ENCODE results near the gene PDPN. TPM values are rescaled to one million over a fixed set of nuclear protein-coding genes. Genes with fewer than 3 reads are reported as not detected.

PDPN gene
- total RNA-seq, 1 donor from 2014 or later = 10.5 TPM

DNA sequence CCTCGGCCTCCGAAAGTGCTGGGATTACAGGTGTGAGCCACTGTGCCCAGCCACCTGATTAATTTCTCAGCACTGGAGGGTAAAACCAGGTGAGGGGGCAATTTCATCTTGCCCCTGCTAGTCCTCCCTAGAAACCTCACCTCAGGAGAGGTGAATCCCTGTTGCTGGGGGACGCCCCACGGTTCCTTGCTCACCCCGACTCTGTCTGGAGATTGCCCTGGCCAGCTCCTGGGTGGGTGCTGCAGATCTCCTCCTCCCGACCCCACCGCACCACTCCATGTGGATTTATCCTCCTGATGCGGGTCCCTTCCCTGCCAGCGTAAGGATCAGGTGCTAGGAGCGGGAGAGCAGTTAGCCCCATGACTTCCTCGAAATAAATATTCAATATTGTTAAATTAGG lies 34.9 kb downstream of the PDPN start:
- no peak for DNase-seq

DNA sequence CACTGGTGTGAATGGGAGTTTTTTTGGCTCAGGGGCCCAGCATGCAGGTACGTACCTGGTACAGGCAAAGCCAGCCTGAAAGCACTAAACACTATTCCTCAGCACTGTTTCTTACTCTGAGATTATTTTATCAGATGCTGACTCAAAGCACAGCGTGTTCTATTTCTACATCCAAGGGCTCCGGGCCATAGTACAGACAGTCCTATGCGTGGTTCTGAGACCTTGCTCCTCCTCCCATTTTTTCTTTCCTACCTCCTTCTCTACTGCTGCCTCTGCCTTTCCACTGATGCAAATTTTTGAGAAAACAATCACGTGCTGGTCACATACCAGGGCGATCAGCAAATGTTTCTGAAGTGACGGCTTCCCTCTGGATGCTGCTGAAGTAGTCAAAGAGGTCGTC lies 36.3 kb downstream of the PDPN start:
- DNase-seq = peak; percentile 22

DNA sequence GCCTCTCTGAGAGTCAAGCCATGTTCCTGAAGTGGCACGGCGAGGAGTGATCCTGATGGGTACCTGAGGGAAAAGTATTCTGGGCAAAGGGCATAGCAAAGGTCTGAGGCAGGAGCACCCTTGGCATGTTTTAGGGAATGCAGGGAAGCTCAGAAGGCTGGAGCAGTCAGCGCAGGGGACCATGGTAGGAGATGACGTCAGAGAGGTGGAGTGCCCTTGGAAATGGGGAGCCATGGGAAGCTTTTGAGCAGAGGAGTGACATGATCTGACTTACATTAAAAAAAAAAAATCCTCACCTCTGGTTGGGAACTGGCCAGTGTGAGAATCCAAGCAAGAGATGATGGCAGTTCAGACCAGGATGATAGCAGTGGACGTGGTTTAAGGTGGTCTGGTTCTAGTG lies 37.2 kb downstream of the PDPN start:
- DNase-seq = no peak

DNA sequence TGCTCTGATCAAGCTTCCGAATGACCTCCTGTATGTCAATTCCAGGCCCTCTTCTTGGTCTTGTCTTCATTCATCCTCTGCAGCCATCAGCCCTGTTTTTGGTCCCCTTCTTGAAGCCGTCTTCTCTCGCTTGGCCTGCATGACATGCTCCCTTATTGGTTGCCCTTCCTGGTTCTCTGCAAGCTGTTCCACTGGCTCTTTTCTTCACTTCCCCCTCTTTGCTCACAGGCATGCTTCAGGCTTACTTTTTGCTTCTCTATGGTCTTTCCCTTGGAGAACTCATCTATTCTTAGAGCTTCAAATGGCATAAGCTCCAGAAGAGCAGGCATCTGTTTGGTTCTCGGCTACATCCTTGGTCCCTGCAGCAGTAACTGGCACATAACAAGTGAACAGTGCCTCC lies 38.8 kb downstream of the PDPN start:
- no peak for DNase-seq

DNA sequence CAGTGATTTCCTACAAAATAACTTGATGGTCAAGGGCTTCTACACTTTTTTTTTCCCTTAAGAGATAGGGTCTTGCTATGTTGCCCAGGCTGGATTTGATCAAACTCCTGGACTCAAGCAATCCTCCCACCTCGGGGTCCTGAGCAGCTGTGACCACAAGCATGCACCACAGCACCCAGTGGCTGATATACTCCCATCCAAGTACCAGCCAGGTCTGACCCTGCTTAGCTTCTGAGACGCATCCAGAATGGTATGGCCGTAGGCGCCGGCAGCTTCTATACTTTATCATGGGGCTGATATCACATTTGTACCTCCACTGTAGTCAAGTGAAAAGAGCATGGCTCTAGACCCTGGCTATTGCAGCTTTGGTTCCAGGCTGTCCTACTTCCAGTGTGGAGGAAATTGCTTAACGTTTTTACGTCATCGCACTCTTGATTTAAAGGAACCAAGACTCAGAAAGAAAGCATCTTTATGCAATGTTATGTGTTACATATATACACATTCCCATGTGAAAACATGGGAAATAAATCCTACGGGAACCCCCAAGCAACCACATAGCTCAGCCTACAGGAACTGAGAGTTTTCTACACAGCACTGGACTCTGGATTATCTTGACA lies 39.5 kb downstream of the PDPN start:
- DNase-seq = no peak

DNA sequence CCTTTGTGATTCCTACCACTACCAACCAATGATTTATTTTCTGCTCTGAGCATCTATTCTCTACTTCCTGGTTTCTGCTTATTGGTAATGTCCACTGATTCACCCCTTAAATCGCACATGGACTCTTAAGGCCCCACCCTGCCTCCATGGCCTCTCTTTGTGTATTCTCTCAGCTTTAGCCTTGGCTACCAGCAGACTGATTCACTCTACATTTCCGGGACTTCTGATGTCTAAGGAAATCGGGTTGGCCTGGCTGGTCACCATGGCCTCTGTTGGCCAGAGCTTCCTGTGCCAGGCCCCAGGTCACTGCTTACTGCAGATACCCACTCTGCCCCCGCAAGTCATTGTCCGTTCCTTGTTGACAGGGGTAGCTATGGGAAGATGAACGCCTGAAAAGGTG lies 40.9 kb downstream of the PDPN start:
- DNase-seq = no peak

DNA sequence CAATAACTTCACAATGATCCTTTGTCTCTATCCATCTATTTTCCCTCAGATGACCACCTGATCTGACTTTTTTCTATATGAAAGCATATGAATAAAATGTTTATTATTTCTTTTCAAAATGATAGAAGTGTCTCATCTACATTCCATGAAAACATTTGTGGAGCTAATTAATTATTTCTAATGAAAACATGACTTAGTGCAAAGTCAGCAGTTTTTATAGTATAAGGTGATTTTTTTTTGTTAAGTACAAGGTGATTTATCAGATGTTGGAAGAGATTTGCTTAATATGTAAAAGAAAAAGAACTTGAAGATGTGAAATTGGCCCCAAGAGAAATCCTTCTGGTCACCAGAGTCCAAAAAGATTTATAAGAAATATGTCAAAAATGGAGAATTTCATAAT lies 43.5 kb downstream of the PDPN start:
- DNase-seq = no peak

DNA sequence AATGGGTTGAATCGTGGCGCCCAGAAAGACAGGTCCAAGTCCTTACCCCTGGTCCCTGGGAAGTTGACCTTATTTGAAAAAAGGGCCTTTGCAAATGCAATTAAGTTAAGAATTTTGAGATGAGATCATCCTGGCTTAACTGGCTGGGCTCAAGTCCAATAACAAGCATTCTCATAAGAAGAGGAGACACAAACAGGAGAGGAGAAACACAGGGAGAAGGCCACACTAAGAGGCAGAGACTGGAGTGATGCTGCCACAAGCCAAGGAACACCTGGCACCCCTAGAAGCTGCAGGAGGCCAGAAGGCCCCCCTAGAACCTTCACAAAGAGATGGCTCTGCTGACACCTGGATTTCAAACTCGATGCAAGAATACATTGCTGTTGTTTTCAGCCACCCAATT lies 44.6 kb downstream of the PDPN start:
- no peak for DNase-seq

DNA sequence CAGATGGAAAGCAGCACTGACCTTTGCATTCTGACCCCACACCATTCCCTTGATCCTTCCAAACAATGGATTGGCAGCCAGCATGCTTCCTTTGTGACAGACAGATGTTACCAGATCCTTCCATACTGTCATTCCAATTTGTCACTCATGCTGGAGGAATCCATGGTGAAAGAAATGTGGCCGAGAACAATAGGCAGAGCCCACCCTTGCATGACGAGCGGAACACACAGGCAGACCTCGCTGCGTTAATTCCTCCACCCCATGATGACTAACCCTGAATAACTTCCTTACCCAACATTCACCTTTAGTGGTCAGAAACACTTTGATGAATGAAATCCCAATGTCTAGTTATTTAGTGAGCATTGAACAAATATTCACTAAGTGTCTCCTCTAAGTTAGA lies 45.1 kb downstream of the PDPN start:
- no peak for DNase-seq

DNA sequence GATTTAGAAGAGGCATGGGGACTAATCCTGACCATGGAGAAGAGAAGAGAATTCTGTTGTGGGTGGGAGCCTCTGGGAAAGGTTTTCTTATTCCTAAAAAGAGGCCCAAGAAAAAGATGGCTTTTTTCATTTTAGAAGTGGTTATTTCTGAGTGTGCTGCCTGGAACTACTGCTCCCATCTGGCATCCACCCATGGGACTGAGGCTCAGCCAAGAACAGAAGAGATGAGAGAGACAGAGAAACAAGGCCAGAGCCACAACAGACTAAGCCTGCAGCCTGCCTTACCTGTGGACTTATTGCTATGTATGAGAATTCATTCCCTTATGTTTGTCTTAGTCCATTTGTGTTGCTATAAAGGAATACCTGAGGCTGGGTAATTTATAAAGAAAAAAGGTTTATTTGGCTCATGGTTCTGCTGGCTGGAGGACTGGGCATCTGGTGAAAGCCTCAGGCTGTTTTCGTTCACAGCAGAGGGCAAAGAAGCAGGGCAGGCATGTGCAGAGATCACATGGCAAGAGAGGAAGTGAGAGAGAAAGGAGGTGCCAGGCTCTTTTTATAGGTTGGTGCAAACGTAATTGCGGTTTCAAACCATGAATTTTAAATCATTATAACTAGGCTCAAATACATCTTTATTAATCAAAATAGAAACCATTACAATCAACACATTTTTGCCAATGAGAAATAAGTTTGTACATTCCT lies 58.8 kb downstream of the PDPN start:
- no peak for DNase-seq

DNA sequence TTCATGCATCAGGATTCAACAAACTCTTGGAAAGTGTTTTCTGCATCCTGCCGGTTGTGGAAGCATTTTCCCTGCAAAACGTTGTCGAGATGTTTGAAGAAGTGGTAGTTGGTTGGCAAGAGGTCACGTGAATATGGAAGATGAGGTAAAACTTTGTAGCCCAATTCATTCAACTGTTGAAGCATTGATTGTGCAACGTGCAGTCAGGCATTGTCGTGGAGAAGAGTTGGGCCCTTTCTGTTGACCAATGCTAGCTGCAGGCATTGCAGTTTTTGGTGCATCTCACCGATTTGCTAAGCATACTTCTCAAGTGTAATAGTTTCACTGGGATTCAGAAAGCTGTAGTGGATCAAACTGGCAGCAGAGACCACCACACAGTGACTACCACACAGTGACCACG lies 59.4 kb downstream of the PDPN start:
- no peak for DNase-seq

DNA sequence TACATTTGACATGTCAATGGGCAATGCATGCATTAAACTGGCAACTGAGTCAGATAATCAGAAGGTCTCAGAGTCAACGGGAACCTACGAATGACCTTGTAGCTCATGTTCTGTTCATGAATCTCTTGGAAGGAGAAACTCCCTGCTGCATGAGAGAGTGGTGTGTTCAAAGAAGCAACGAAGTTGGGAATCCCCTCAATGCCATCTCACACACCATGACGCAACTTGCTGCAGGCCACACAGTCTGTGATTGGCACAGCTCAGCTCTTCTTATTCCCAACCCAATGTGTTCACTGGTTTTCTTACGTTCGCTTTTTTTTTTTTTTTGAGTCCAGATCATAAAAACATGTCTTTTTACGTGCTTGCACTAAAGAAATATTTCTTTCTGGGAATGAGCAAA lies 62.9 kb downstream of the PDPN start:
- DNase-seq = no peak

DNA sequence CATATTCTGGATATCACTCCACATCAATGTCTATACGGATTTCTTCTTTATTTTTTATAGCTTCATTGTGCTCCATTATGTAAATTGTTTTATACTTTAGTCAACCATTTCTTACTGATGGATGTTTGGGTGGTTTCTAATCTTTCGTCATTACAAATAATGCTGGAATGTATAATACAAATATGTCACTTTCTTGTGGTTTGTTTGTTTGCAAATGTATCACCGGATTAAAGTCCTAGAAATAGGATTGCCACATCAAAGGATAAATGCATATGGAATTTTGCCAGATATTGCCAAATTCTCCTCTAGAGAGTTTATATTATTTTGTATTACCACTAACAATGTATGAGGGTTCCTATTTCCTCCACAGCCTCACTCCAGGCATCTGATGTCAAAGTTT lies 67.6 kb downstream of the PDPN start:
- no peak for DNase-seq

DNA sequence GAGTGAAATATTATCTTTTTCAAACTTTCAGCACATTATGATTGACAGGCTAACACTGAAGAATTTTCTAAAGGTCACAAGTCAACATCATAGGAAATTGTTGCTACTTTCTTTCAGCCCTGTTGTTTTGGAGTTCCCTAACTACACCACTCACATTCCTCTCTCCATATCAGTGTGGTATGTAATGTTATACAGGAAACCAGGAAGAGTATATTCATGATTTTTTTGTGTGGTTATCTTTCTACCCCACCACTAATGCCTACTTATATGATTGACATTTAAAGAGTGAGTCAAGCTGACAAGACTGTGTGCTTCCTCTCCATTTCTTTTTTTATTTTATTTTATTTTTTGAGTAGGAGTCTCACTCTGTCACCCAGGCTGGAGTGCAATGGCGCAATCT lies 68.6 kb downstream of the PDPN start:
- no peak for DNase-seq

DNA sequence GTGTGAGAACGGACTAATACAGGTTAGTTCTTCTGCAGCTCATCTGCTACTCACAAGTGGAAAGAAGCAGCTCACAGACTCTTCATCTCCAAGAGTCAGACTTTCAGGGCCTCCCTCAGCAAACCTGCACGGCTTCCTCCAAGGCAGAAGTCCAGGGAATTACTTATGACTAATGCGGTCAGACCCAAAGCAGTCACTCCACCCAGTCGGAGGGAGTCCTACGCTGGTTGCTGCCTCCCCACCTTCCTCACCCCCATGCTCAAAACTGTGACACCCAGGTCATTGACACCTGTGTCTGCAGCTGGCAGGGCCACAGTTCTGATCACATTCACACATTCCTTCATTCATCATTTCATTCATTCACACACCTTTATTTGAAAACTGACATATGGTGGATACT lies 77.9 kb downstream of the PDPN start:
- peak; percentile 4 for DNase-seq

DNA sequence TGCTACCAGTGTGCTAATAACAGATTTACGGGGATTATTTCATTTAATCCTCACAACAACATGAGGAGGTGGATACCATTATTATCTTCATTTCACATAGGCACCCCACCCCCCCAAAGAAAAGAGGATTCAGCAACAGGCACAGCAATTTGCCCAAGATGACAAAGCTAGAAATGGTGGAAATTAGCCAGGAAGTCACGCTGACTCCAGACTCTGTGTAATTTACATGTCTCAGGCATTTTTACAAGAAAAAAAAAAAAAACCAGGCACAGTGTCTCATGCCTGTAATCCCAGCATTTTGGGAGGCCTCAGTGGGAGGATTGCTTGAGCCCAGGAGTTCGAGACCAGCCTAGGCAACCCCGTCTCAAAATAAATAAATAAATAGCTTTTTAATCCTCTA lies 78.9 kb downstream of the PDPN start:
- DNase-seq = peak; percentile 34

DNA sequence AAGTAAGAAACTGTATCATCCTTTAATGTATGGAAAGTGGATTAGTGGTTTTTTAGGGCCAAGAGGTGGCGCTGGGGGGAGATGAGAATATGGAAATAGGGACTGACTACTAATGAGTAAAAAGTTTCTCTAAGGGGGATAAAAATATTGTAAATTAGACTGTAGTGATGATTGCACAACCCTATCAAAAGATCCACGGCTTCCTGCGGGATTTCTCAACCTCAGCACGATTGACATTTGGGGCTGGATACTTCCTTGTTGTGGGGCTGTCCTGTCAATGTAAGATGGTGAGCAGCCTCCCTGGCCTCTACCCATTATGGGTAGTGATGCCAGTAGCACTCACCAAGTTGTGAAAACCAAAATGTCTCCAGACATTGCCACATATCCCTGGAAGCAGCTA lies 80.3 kb downstream of the PDPN start:
- no peak for DNase-seq

DNA sequence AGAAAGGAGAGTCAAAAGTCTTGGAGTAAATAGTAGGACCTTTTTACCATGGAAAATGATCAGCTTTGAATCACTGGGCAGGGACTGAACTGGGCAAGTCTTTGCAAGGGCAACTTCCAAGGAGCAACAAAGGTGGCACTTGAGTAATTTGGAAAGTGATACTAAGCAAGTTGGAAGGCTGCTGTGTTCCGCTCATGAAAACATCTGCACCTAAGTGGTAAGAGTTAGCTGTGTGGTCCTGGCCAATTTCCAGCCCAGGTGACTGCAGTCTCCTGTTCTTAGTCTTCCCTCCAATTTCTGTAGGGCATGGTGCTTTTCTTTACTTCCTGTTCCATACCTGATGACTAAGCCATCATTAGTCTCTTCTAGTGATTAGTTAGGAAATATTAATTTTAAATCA lies 80.8 kb downstream of the PDPN start:
- peak; percentile 5 for DNase-seq

DNA sequence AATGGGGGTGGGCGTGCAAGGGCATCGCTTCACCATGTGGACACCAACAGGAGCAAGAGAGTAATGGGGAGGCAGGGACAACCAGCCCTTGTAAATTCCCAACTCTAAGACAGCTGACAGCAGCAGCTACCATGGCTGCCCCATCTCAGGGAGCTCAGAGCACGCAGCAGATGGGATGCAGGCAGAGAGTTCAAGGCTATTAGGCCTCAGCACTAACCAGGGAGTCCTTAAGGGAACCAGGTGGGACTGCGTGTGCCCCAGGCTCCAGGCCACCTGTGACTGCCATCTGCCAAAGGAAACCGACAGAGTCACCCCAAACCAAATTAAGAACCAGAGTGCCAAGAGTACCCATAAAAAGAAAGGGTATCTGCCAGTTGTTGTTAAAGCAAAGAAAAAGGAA lies 82.7 kb downstream of the PDPN start:
- DNase-seq = no peak

Small RNAs within 50 kb of the gene (small RNA-seq; reads per million reads assigned to genes)
- gene RNA5SP41 (ENCODE audit: low replicate concordance) = not detected

Other genes starting within 250 kb of the PDPN start
- gene PRAMEF14, start 236.7 kb upstream of the PDPN start, total RNA-seq = not detected
- not detected for gene PRAMEF19, start 211.9 kb upstream of the PDPN start, total RNA-seq
- gene PRAMEF17, start 194.2 kb upstream of the PDPN start, total RNA-seq = not detected
- gene PRAMEF20, start 173.4 kb upstream of the PDPN start, total RNA-seq = not detected
- 14.0 TPM for gene LRRC38, start 69.8 kb upstream of the PDPN start, total RNA-seq
- 29.5 TPM for gene PRDM2, start 116.4 kb downstream of the PDPN start, total RNA-seq

Measured in tongue (tissue), 3 donors.